Measurements from ENCODE around the gene HNRNPCL1.
"Not testable (repeated sequence)": the region's sequence is repeated elsewhere in the genome, so short reads cannot be mapped to it uniquely, and the experiment has no call there.

HNRNPCL1 gene

GRCh38 chr1:12848620-12849019 lies at the start of gene HNRNPCL1:
Gene HNRNPCL1 (minus strand): TSS chr1:12848720. CDS start chr1:12848289, 431 bp downstream.
- H3K4me1 ChIP-seq (ENCODE audit: insufficient read depth, poor library complexity, severe bottlenecking); H3K27me3 ChIP-seq (ENCODE audit: insufficient read depth, poor library complexity, severe bottlenecking); DNase-seq (ENCODE audit: low spot score); H3K36me3 ChIP-seq (ENCODE audit: low read depth); H3K27ac ChIP-seq (ENCODE audit: poor library complexity, severe bottlenecking); ATAC-seq (ENCODE audit: low read depth); H3K4me3 ChIP-seq (ENCODE audit: severe bottlenecking); H3K9me3 ChIP-seq (ENCODE audit: severe bottlenecking): not testable (repeated sequence)

- not testable (repeated sequence) for H3K27me3 ChIP-seq (ENCODE audit: insufficient read depth, poor library complexity, severe bottlenecking); H3K4me1 ChIP-seq (ENCODE audit: insufficient read depth, poor library complexity, severe bottlenecking); DNase-seq (ENCODE audit: low spot score); H3K9me3 ChIP-seq (ENCODE audit: severe bottlenecking); ATAC-seq (ENCODE audit: low read depth); H3K36me3 ChIP-seq (ENCODE audit: low read depth); H3K27ac ChIP-seq (ENCODE audit: poor library complexity, severe bottlenecking); H3K4me3 ChIP-seq (ENCODE audit: severe bottlenecking)
Measured at GRCh38 chr1:12898170-12898569, 49.6 kb upstream of the HNRNPCL1 start, which contains the start of gene PRAMEF10. Gene PRAMEF10 (minus strand): TSS chr1:12898270. CDS start chr1:12895847, 2,423 bp downstream.

- H3K36me3 ChIP-seq (ENCODE audit: low read depth); H3K27ac ChIP-seq (ENCODE audit: poor library complexity, severe bottlenecking); DNase-seq (ENCODE audit: low spot score); H3K4me1 ChIP-seq (ENCODE audit: insufficient read depth, poor library complexity, severe bottlenecking); H3K27me3 ChIP-seq (ENCODE audit: insufficient read depth, poor library complexity, severe bottlenecking); H3K4me3 ChIP-seq (ENCODE audit: severe bottlenecking); H3K9me3 ChIP-seq (ENCODE audit: severe bottlenecking); ATAC-seq (ENCODE audit: low read depth): not testable (repeated sequence)
Measured at GRCh38 chr1:12886101-12886500, 37.6 kb upstream of the HNRNPCL1 start, which contains the start of gene PRAMEF4. Gene PRAMEF4 (minus strand): TSS chr1:12886201. CDS start chr1:12883394, 2,807 bp downstream.

- H3K27me3 ChIP-seq (ENCODE audit: insufficient read depth, poor library complexity, severe bottlenecking); H3K4me1 ChIP-seq (ENCODE audit: insufficient read depth, poor library complexity, severe bottlenecking); H3K27ac ChIP-seq (ENCODE audit: poor library complexity, severe bottlenecking); H3K9me3 ChIP-seq (ENCODE audit: severe bottlenecking); H3K36me3 ChIP-seq (ENCODE audit: low read depth); H3K4me3 ChIP-seq (ENCODE audit: severe bottlenecking); ATAC-seq (ENCODE audit: low read depth); DNase-seq (ENCODE audit: low spot score): not testable (repeated sequence)
Measured at GRCh38 chr1:12878453-12878852, 29.9 kb upstream of the HNRNPCL1 start.

DNA sequence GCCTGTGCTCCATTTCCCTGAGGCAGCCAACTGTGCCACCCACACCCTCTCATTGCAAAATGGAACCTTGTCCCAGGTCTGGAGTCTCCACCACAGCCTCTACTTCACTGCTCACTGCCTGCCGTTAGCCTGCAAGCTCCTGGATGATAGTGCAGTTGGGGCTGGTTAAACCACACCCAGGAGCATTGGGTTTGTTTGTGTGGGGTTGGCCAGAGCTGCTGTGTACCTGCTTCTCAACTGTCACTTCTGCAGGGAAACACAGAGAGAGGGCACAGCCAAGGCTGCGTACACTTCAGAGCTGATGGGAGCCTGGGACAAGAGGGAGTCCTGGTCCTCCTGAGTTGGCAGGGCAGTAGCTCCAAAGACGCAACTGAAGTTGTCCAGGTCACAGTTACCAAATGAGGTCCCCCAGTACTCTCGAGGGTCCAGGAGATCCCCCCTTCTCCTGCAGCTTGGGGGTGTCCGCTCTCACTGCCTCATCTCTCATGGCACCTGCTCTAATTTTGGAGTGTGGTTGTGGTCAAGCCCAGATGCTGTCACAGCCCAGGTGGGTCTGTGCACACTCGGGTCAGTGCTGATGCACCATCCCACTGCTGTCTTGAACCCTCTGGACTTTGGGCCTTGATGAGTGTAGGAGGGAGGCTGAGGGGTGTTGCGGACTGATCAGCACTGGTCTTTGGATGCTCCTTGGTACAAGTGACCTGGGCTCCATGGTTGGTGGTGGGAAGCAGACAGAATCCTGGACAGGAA lies 14.8 kb upstream of the HNRNPCL1 start:
- not testable (repeated sequence) for H3K4me3 ChIP-seq (ENCODE audit: severe bottlenecking); H3K27ac ChIP-seq (ENCODE audit: poor library complexity, severe bottlenecking); DNase-seq (ENCODE audit: low spot score); H3K4me1 ChIP-seq (ENCODE audit: insufficient read depth, poor library complexity, severe bottlenecking); H3K36me3 ChIP-seq (ENCODE audit: low read depth); ATAC-seq (ENCODE audit: low read depth); H3K9me3 ChIP-seq (ENCODE audit: severe bottlenecking); H3K27me3 ChIP-seq (ENCODE audit: insufficient read depth, poor library complexity, severe bottlenecking)

DNA sequence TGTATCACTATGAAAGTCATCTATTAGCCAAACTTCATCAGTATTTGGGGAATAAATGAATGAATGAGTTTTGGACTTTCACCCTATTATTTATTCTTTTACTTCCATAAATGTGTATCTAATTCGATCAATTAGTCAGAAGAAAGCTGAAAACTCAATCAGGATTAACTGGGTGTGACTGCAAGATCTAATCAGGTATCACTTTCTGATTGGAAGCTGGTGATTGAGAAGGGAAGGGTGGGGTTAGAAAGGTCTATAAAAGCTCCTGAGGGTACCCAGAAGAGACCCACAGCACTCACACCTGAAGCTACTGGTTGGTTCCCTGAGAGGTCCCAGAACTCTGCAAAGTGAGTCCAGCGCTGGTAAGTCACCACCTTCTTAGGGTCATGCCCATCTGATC lies 8.3 kb upstream of the HNRNPCL1 start, which contains the start of gene PRAMEF2:
TSS of gene PRAMEF2 (plus strand) at position 301 of the 400 bp plus-strand sequence. CDS start 1,924 bp downstream, outside the sequence.
- DNase-seq (ENCODE audit: low spot score); H3K9me3 ChIP-seq (ENCODE audit: severe bottlenecking); H3K4me3 ChIP-seq (ENCODE audit: severe bottlenecking); H3K4me1 ChIP-seq (ENCODE audit: insufficient read depth, poor library complexity, severe bottlenecking); ATAC-seq (ENCODE audit: low read depth); H3K36me3 ChIP-seq (ENCODE audit: low read depth); H3K27ac ChIP-seq (ENCODE audit: poor library complexity, severe bottlenecking); H3K27me3 ChIP-seq (ENCODE audit: insufficient read depth, poor library complexity, severe bottlenecking): not testable (repeated sequence)

GRCh38 chr1:12851779-12852178 lies 3.3 kb upstream of the HNRNPCL1 start:
- H3K27ac ChIP-seq (ENCODE audit: poor library complexity, severe bottlenecking) = no peak overlapping the region
- no peaks in the 10 kb centered on the region for H3K36me3 ChIP-seq (ENCODE audit: low read depth)
- peak; percentile 60 for ATAC-seq (ENCODE audit: low read depth)
- no peak overlapping the region for H3K4me3 ChIP-seq (ENCODE audit: severe bottlenecking)
- no peaks in the 10 kb centered on the region for H3K27me3 ChIP-seq (ENCODE audit: insufficient read depth, poor library complexity, severe bottlenecking)
- no peak for DNase-seq (ENCODE audit: low spot score)
- no peaks in the 10 kb centered on the region for H3K9me3 ChIP-seq (ENCODE audit: severe bottlenecking)
- TF ChIP-seq, protein P1, sequence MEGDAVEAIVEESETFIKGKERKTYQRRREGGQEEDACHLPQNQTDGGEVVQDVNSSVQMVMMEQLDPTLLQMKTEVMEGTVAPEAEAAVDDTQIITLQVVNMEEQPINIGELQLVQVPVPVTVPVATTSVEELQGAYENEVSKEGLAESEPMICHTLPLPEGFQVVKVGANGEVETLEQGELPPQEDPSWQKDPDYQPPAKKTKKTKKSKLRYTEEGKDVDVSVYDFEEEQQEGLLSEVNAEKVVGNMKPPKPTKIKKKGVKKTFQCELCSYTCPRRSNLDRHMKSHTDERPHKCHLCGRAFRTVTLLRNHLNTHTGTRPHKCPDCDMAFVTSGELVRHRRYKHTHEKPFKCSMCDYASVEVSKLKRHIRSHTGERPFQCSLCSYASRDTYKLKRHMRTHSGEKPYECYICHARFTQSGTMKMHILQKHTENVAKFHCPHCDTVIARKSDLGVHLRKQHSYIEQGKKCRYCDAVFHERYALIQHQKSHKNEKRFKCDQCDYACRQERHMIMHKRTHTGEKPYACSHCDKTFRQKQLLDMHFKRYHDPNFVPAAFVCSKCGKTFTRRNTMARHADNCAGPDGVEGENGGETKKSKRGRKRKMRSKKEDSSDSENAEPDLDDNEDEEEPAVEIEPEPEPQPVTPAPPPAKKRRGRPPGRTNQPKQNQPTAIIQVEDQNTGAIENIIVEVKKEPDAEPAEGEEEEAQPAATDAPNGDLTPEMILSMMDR (IDR thresholded peaks at IDR 0.05; ENCODE audit: poor library complexity, severe bottlenecking) = no peak
- peaks cover 6% of the 10 kb centered on the region for H3K4me1 ChIP-seq (ENCODE audit: insufficient read depth, poor library complexity, severe bottlenecking)

DNA sequence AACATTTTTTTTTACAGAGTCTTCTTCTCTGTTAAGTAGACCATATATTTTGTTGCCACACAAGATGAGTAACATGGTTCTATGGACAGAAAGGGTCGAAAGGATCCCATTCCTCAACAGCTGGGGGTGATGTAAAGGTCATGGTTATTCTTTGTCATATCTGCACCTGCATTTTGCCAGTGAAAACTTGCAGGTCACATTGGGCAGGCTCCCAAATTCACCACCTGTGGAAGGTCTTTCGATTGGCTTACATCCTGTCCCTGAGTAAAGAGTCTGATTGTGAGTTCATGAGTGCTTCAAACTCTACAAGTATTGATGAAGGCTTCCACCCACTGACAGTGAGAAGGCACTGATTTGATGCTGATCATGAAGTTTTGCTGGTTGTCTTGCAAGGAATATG lies 15.3 kb downstream of the HNRNPCL1 start:
- not testable (repeated sequence) for H3K4me3 ChIP-seq (ENCODE audit: severe bottlenecking); ATAC-seq (ENCODE audit: low read depth); H3K9me3 ChIP-seq (ENCODE audit: severe bottlenecking); H3K27me3 ChIP-seq (ENCODE audit: insufficient read depth, poor library complexity, severe bottlenecking); DNase-seq (ENCODE audit: low spot score); H3K4me1 ChIP-seq (ENCODE audit: insufficient read depth, poor library complexity, severe bottlenecking); H3K27ac ChIP-seq (ENCODE audit: poor library complexity, severe bottlenecking); H3K36me3 ChIP-seq (ENCODE audit: low read depth)

- H3K4me3 ChIP-seq (ENCODE audit: severe bottlenecking); H3K9me3 ChIP-seq (ENCODE audit: severe bottlenecking); H3K27ac ChIP-seq (ENCODE audit: poor library complexity, severe bottlenecking); DNase-seq (ENCODE audit: low spot score); ATAC-seq (ENCODE audit: low read depth); H3K36me3 ChIP-seq (ENCODE audit: low read depth); H3K27me3 ChIP-seq (ENCODE audit: insufficient read depth, poor library complexity, severe bottlenecking); H3K4me1 ChIP-seq (ENCODE audit: insufficient read depth, poor library complexity, severe bottlenecking): not testable (repeated sequence)
Measured at GRCh38 chr1:12831310-12831709, 17.2 kb downstream of the HNRNPCL1 start, which contains the start of gene PRAMEF11. Gene PRAMEF11 (minus strand): TSS chr1:12831410. CDS start chr1:12828789, 2,621 bp downstream.

DNA sequence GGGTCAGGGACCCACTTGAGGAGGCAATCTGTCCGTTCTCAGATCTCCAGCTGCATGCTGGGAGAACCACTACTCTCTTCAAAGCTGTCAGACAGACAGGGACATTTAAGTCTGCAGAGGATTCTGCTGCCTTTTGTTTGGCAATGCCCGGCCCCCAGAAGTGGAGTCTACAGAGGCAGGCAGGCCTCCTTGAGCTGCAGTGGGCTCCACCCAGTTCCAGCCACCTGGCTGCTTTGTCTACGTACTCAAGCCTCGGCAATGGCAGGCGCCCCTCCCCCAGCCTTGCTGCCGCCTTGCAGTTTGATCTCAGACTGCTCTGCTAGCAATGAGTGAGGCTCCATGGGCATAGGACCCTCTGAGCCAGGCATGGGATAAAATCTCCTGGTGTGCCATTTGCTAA lies 29.5 kb downstream of the HNRNPCL1 start:
- H3K4me3 ChIP-seq (ENCODE audit: severe bottlenecking); H3K9me3 ChIP-seq (ENCODE audit: severe bottlenecking); H3K27ac ChIP-seq (ENCODE audit: poor library complexity, severe bottlenecking); H3K27me3 ChIP-seq (ENCODE audit: insufficient read depth, poor library complexity, severe bottlenecking); DNase-seq (ENCODE audit: low spot score); H3K4me1 ChIP-seq (ENCODE audit: insufficient read depth, poor library complexity, severe bottlenecking); ATAC-seq (ENCODE audit: low read depth); H3K36me3 ChIP-seq (ENCODE audit: low read depth): not testable (repeated sequence)
